DOHH2 (cell line): ENCODE data around the gene CDKN2AIP.

Source experiments
- H3F3A ChIP-seq: fragments of 200-600 bp; sonication (generic), shearing (Covaris generic); 2 replicates; pipeline ENCODE4 v1.6.0; 2016; ENCODE audit warnings: antibody characterized with exemption, mild to moderate bottlenecking; ENCODE audit not compliant: control insufficient read depth, insufficient read depth
- H3K27ac ChIP-seq: fragments of 200-600 bp; sonication (generic); 2 replicates; pipeline ENCODE4 v1.5.1; 2014; ENCODE audit warnings: low read depth, mild to moderate bottlenecking, low read length, moderate library complexity
- H3K27me3 ChIP-seq: fragments of 200-600 bp; sonication (generic); 2 replicates; pipeline ENCODE4 v1.6.1; 2014; ENCODE audit warnings: mild to moderate bottlenecking, low read length, mixed read lengths; ENCODE audit not compliant: control insufficient read depth
- H3K36me3 ChIP-seq: fragments of 200-600 bp; sonication (generic); 2 replicates; pipeline ENCODE4 v1.6.1; 2014; ENCODE audit warnings: mild to moderate bottlenecking, low read length, moderate library complexity, mixed read lengths; ENCODE audit not compliant: control insufficient read depth
- H3K4me1 ChIP-seq: fragments of 200-600 bp; sonication (generic); 2 replicates; pipeline ENCODE4 v1.6.1; 2014; ENCODE audit warnings: mild to moderate bottlenecking, low read length, mixed read lengths; ENCODE audit not compliant: control insufficient read depth
- H3K4me2 ChIP-seq: fragments of 200-600 bp; sonication (generic); 2 replicates; pipeline ENCODE4 v1.6.0; 2014; ENCODE audit warnings: mild to moderate bottlenecking, low read length, moderate library complexity
- H3K4me3 ChIP-seq: fragments of 200-600 bp; sonication (generic); 2 replicates; pipeline ENCODE4 v1.5.1; 2014; ENCODE audit warnings: mild to moderate bottlenecking, low read length, mixed read lengths
- H3K79me2 ChIP-seq: fragments of 200-600 bp; sonication (generic); 2 replicates; pipeline ENCODE4 v1.6.1; 2014; ENCODE audit warnings: mild to moderate bottlenecking, low read length, mixed read lengths; ENCODE audit not compliant: control insufficient read depth
- H3K9me2 ChIP-seq: fragments of 200-600 bp; sonication (generic); replicated peaks from 2 replicates; pipeline ENCODE4 v1.6.1; 2014; ENCODE audit warnings: mild to moderate bottlenecking, low read length, mixed read lengths; ENCODE audit not compliant: control insufficient read depth
- H3K9me3 ChIP-seq: fragments of 200-600 bp; sonication (generic); 2 replicates; pipeline ENCODE4 v1.6.1; 2014; ENCODE audit warnings: antibody characterized with exemption, low read length, mixed read lengths; ENCODE audit not compliant: control insufficient read depth, insufficient read depth
- H4K20me1 ChIP-seq: fragments of 200-600 bp; sonication (generic); 2 replicates; pipeline ENCODE4 v1.6.0; 2014; ENCODE audit warnings: low read depth, mild to moderate bottlenecking, antibody characterized with exemption, low read length, moderate library complexity; ENCODE audit not compliant: control insufficient read depth, insufficient read depth
- EZH2phosphoT487 ChIP-seq: fragments of 200-600 bp; sonication (generic); IDR thresholded peaks from 2 replicates; pipeline ENCODE4 v1.6.1; 2017; ENCODE audit warnings: borderline replicate concordance, mild to moderate bottlenecking, antibody characterized with exemption, low read length, moderate library complexity, mixed read lengths
- TF ChIP-seq, protein P1 (sequence below): fragments of 200-600 bp; sonication (generic); IDR thresholded peaks from one replicate; pipeline ENCODE4 v1.5.1; 2014; ENCODE audit warnings: antibody characterized with exemption, mild to moderate bottlenecking, low read depth, low read length; ENCODE audit not compliant: poor library complexity, severe bottlenecking

Gene CDKN2AIP

DNA sequence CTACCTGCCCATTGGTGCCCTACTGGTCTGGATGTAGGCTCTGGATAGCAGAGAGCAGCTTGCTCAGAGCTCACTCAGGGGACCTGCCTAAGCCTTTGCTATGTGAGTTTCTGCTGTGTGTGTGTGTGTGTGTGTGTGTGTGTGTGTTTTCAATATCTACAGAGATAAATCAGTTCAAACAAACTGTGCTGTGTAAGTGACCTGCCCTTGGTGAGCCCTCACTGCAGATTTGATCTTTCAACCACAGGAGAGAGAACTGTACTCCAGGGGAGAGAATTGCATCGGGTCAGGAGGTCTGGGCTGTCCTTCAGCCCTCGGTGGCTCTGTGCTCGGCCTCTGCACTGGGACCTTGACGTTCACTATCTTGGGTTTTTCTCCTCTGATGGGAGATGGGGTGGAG lies 35.0 kb upstream of the CDKN2AIP start:
- Histone ChIP-seq H3K79me2 (no peaks in the 10 kb centered on the region), H3K9me2 (no peaks in the 10 kb centered on the region), H3K36me3 (no peaks in the 10 kb centered on the region), H4K20me1 (no peaks in the 10 kb centered on the region), H3K9me3 (no peaks in the 10 kb centered on the region), H3K27ac (no peak overlapping the region), H3K4me2 (no peak overlapping the region), H3K4me3 (no peak overlapping the region), H3K4me1 (peaks cover 3% of the 10 kb centered on the region; the same call in 1 of the 2 replicates), H3K27me3 (no peaks in the 10 kb centered on the region), H3F3A (no peaks in the 10 kb centered on the region)
- no peak for TF ChIP-seq EZH2phosphoT487
- TF ChIP-seq, protein P1, sequence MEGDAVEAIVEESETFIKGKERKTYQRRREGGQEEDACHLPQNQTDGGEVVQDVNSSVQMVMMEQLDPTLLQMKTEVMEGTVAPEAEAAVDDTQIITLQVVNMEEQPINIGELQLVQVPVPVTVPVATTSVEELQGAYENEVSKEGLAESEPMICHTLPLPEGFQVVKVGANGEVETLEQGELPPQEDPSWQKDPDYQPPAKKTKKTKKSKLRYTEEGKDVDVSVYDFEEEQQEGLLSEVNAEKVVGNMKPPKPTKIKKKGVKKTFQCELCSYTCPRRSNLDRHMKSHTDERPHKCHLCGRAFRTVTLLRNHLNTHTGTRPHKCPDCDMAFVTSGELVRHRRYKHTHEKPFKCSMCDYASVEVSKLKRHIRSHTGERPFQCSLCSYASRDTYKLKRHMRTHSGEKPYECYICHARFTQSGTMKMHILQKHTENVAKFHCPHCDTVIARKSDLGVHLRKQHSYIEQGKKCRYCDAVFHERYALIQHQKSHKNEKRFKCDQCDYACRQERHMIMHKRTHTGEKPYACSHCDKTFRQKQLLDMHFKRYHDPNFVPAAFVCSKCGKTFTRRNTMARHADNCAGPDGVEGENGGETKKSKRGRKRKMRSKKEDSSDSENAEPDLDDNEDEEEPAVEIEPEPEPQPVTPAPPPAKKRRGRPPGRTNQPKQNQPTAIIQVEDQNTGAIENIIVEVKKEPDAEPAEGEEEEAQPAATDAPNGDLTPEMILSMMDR, result no peak

DNA sequence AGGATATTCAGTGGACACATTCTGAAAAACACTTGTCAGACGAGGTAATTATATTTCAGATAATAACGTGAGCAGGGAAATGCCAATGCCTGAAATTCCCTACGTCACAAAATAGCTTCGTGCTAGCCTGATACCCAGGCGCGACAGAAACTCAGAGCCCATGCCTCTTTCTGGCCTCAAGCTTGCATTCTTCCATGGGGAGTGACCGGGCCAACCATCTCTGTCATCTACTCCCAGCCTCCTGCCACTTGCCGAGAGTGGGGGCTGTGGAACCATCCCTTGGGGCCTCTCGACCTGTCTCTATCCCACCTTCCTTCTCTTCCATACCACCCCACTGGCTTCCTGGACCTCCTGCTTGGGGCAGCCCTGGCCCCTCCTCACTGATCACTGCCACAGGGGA lies 34.5 kb upstream of the CDKN2AIP start:
- H3F3A ChIP-seq, result no peaks in the 10 kb centered on the region
- peaks cover 3% of the 10 kb centered on the region; the same call in 1 of the 2 replicates for H3K4me1 ChIP-seq
- no peaks in the 10 kb centered on the region for H3K79me2 ChIP-seq
- H3K9me2 ChIP-seq, result no peaks in the 10 kb centered on the region
- H4K20me1 ChIP-seq, result no peaks in the 10 kb centered on the region
- no peaks in the 10 kb centered on the region for H3K36me3 ChIP-seq
- no peak for TF ChIP-seq EZH2phosphoT487
- TF ChIP-seq, protein P1, result no peak
- H3K4me2 ChIP-seq, result no peak overlapping the region
- no peaks in the 10 kb centered on the region for H3K9me3 ChIP-seq
- no peak overlapping the region for H3K4me3 ChIP-seq
- H3K27ac ChIP-seq, result no peak overlapping the region
- H3K27me3 ChIP-seq, result no peaks in the 10 kb centered on the region

DNA sequence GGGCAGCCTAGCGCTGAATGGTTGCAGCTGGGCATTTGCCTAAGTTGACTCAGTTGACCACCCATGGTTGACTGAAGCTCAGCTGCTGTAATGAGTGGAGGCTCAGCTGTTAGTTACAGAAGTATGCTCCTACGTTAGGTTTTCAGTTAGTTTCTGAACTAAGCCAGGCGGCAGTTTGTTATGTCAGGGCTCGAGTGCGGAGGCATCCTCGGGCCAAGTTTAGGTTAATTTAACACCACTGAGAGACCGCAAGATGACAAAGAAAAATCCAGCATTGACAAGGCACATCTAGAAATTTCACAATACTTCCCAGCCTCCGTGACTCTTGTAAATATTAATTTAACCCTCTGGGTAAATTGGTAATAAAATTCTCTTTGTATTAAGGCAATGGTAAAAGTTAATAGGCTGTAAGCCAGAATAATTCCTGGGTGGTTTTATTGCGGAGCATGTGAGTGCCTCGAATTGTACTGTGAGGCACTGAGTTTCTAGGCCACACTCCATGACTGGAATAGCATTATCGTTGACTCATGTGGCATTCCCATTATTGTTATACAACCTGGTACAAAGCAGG lies 33.1 kb upstream of the CDKN2AIP start:
- no peaks in the 10 kb centered on the region for H3K9me3 ChIP-seq
- no peak overlapping the region for H3K4me3 ChIP-seq
- H3K36me3 ChIP-seq, result no peaks in the 10 kb centered on the region
- no peak for TF ChIP-seq EZH2phosphoT487
- no peaks in the 10 kb centered on the region for H4K20me1 ChIP-seq
- no peaks in the 10 kb centered on the region for H3K79me2 ChIP-seq
- H3K27me3 ChIP-seq, result no peaks in the 10 kb centered on the region
- H3K9me2 ChIP-seq, result no peaks in the 10 kb centered on the region
- no peak overlapping the region for H3K27ac ChIP-seq
- H3K4me2 ChIP-seq, result no peak overlapping the region
- peaks cover 3% of the 10 kb centered on the region; the same call in 1 of the 2 replicates for H3K4me1 ChIP-seq
- no peaks in the 10 kb centered on the region for H3F3A ChIP-seq

DNA sequence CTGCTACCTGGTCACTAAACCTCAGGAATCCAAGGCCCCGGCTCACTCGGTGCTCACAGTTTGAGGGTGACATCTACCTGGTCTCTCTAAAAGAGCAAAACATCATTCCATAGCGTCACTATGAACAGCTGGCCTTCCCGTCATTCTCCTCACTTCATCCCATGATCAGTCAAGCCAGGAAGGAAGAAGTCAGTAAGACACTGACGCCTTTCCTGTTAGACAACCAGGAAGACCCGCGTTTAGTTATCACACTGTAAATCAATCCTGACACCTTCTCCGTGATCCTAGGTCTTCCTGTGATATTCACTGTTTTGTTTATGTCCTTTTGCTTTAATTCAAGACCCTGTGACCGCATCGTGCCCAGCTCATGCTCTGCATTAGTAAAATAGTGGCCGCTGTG lies 31.6 kb upstream of the CDKN2AIP start:
- Histone ChIP-seq H3K36me3 (no peaks in the 10 kb centered on the region), H3K4me2 (no peak overlapping the region), H4K20me1 (no peaks in the 10 kb centered on the region), H3F3A (no peaks in the 10 kb centered on the region), H3K79me2 (no peaks in the 10 kb centered on the region), H3K9me3 (no peaks in the 10 kb centered on the region), H3K27me3 (no peaks in the 10 kb centered on the region), H3K4me3 (no peak overlapping the region), H3K4me1 (no peaks in the 10 kb centered on the region), H3K27ac (no peak overlapping the region), H3K9me2 (no peaks in the 10 kb centered on the region)
- TF ChIP-seq, protein P1, result no peak
- no peak for TF ChIP-seq EZH2phosphoT487
